ENCODE results near the gene RBM17. TPM values are rescaled to one million over a fixed set of nuclear protein-coding genes. Genes with fewer than 3 reads are reported as not detected.
A peak's percentile ranks its signal among the peaks of the same experiment; 100 is the strongest.
"Not testable (repeated sequence)": the region's sequence is repeated elsewhere in the genome, so short reads cannot be mapped to it uniquely, and the experiment has no call there.

The RBM17 gene
- total RNA-seq, 1 donor from 2014 or later: 142 TPM

DNA sequence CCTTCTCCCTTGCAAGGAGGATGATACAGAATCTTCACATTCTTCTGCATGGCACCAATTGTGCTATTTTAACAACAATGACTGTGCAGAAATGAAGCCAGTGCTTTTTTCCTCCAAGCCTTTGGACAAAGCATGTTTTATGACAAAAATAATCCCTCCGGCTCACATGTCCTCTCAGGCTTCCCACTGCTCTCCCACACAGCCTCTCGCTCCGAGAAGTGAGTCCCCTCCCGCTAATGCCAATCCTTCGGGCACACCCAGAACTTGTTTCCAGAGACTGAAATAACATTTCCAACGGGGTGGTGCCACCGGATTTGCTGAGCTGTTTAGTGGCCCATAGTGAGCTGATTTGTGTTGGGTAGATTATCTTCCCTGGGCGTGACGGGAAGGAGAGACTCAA lies 35.8 kb downstream of the RBM17 start:
- TF ChIP-seq CTCF (conservative IDR thresholded peaks at IDR 0.05): no peak
- Mint-ChIP-seq H3K9me3 (no peaks in the 10 kb centered on the region), H3K4me1 (peaks cover 7% of the 10 kb centered on the region), H3K27ac (ENCODE audit: unreplicated experiment) (no peak overlapping the region), H3K27me3 (ENCODE audit: low read depth) (no peaks in the 10 kb centered on the region), H3K4me3 (no peak overlapping the region), H3K36me3 (ENCODE audit: low read depth) (no peaks in the 10 kb centered on the region)
- no peak for DNase-seq (ENCODE audit: low read depth, low spot score)

DNA sequence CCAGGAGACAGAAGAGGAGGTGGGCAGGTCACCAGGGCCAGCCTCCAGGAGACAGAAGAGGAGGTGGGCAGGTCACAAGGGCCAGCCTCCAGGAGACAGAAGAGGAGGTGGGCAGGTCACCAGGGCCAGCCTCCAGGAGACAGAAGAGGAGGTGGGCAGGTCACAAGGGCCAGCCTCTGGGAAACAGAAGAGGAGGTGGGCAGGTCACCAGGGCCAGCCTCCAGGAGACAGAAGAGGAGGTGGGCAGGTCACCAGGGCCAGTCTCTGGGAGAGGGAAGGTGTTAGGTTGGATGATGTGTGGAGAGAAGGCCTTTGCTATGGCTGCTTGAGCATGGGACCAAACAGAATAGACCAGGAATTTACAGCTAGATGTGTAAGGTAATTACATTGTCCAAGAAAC lies 38.6 kb downstream of the RBM17 start:
- not testable (repeated sequence) for H3K36me3 Mint-ChIP-seq (ENCODE audit: low read depth); DNase-seq (ENCODE audit: low read depth, low spot score); H3K9me3 Mint-ChIP-seq; H3K27ac Mint-ChIP-seq (ENCODE audit: unreplicated experiment); H3K4me3 Mint-ChIP-seq; H3K4me1 Mint-ChIP-seq; H3K27me3 Mint-ChIP-seq (ENCODE audit: low read depth)

GRCh38 chr10:6128087-6128486 lies 39.3 kb downstream of the RBM17 start:
- no peak for DNase-seq (ENCODE audit: low read depth, low spot score)

DNA sequence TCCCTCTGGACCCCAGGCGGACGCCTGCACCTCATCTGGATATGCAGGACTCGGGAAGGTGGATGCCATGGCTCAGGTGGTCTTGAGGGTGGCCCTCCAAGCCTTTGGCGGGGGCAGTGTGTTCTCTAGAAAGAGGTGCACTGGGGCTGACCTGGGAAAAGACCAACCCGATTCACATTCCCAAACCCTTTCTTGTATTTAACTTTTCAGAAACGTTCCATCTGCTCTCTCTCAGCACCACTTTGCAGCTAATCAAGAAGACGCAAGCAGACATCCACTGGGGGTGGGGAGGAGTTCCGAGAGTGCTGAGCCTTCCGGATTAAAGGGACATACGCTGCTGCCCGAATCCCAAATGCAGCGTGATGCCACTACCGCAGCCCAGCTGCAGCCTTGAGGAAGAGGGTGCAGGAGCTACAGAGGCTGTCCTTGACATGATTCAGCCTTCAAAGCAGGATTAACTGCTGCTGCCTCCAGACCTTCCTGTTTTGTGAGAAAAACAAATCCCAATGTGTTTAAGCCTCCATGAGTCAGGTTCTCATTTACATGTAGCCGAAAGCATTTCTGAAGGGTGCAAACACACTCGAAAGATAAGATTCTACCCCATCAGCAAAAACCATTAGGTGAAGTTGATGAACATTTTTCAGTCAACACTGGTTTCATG lies 39.9 kb downstream of the RBM17 start:
- no peaks in the 10 kb centered on the region for H3K9me3 Mint-ChIP-seq
- peaks cover 7% of the 10 kb centered on the region for H3K4me1 Mint-ChIP-seq
- H3K27ac Mint-ChIP-seq (ENCODE audit: unreplicated experiment): no peak overlapping the region
- no peak for DNase-seq (ENCODE audit: low read depth, low spot score)
- peaks cover 3% of the 10 kb centered on the region for H3K27me3 Mint-ChIP-seq (ENCODE audit: low read depth)
- TF ChIP-seq CTCF (conservative IDR thresholded peaks at IDR 0.05): no peak
- no peak overlapping the region for H3K4me3 Mint-ChIP-seq
- H3K36me3 Mint-ChIP-seq (ENCODE audit: low read depth): no peaks in the 10 kb centered on the region

More at GRCh38 chr10:6128087-6128486, 39.3 kb downstream of the RBM17 start:
- H3K27ac Mint-ChIP-seq (ENCODE audit: unreplicated experiment): no peak overlapping the region
- no peaks in the 10 kb centered on the region for H3K9me3 Mint-ChIP-seq
- TF ChIP-seq CTCF (conservative IDR thresholded peaks at IDR 0.05): no peak
- peaks cover 7% of the 10 kb centered on the region for H3K4me1 Mint-ChIP-seq
- H3K27me3 Mint-ChIP-seq (ENCODE audit: low read depth): peaks cover 3% of the 10 kb centered on the region
- H3K36me3 Mint-ChIP-seq (ENCODE audit: low read depth): no peaks in the 10 kb centered on the region
- no peak overlapping the region for H3K4me3 Mint-ChIP-seq

GRCh38 chr10:6130848-6131470 lies 42.1 kb downstream of the RBM17 start:
- TF ChIP-seq CTCF (conservative IDR thresholded peaks at IDR 0.05): no peak
- Mint-ChIP-seq H3K27me3 (ENCODE audit: low read depth) (peaks cover 6% of the 10 kb centered on the region), H3K4me1 (no peaks in the 10 kb centered on the region), H3K27ac (ENCODE audit: unreplicated experiment) (no peak overlapping the region), H3K9me3 (no peaks in the 10 kb centered on the region), H3K4me3 (no peak overlapping the region), H3K36me3 (ENCODE audit: low read depth) (no peaks in the 10 kb centered on the region)
- DNase-seq (ENCODE audit: low read depth, low spot score): no peak

GRCh38 chr10:6133331-6134098 lies 44.7 kb downstream of the RBM17 start:
- Mint-ChIP-seq H3K27me3 (ENCODE audit: low read depth) (peaks cover 29% of the 10 kb centered on the region), H3K9me3 (no peaks in the 10 kb centered on the region), H3K36me3 (ENCODE audit: low read depth) (no peaks in the 10 kb centered on the region), H3K4me3 (no peak overlapping the region), H3K4me1 (no peaks in the 10 kb centered on the region), H3K27ac (ENCODE audit: unreplicated experiment) (peak overlapping the region; percentile 50)
- no peak for DNase-seq (ENCODE audit: low read depth, low spot score)
- no peak for TF ChIP-seq CTCF (conservative IDR thresholded peaks at IDR 0.05)

Data from neural crest cell (in vitro differentiated cells).